ENCODE results near the gene PRR14L. TPM values are rescaled to one million over a fixed set of nuclear protein-coding genes. Genes with fewer than 3 reads are reported as not detected.
A peak's percentile ranks its signal among the peaks of the same experiment; 100 is the strongest.
"Not testable (repeated sequence)": the region's sequence is repeated elsewhere in the genome, so short reads cannot be mapped to it uniquely, and the experiment has no call there.

PRR14L gene
- total RNA-seq, 2 donors from 2014 or later, result 68.5 to 69.6 TPM

GRCh38 chr22:31694046-31694445 lies 55.9 kb downstream of the PRR14L start:
- DNase-seq; ATAC-seq; intact Hi-C loops (cut with DNase I, micrococcal nuclease): not testable (repeated sequence)

DNA sequence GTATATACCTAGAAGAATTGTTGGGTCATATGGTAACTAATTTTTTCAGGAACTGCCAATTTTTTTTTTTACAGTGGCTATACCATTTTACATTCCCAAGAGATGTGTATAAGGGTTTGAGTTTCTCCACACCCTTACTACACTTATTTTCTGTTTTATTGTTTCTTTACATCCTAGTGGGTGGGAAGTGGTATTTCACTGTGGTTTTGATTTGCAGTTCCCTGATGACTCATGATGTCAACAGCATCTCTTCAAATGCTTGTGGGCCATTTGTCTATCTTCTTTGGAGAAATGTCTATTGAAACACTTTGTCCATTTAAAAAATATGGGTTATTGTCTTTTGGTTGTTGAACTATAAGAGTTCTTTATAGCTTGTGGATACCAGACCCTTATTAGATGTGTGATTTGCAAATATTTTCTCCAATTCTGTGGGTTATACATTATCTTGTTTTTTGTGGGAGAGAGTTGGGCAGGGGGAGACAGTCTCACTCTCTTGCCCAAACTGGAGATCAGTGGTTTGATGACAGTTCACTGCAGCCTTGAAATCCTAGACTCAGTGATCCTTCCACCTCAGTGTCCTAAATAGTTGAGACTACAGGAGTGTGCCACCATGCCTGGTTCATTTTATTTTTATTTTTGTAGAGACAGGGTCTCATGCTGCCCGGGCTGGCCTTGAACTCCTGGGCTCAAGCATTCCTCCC lies 57.6 kb downstream of the PRR14L start:
- no peak for ATAC-seq
- intact Hi-C loops (cut with DNase I, micrococcal nuclease), result no loop called here
- no peak for DNase-seq

DNA sequence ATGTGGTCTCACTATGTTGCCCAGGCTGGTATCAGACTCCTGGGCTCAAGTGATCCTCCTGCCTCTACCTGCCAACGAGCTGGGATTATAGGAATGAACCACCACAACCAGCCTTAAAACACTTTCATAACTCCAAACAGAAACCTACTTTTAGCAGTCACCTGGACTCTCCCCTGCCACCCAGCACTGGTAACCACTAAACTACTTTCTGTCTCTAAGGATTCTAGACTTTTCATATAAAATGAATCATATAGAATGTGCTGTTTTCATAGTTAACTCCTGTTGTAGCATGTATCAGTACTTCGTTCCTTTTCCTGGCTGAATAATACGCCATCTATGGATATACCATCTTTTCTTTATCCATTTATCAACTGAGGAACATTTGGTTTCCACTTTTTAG lies 58.5 kb downstream of the PRR14L start:
- ATAC-seq, result no peak
- intact Hi-C loops (cut with DNase I, micrococcal nuclease), result no loop called here
- DNase-seq, result no peak

DNA sequence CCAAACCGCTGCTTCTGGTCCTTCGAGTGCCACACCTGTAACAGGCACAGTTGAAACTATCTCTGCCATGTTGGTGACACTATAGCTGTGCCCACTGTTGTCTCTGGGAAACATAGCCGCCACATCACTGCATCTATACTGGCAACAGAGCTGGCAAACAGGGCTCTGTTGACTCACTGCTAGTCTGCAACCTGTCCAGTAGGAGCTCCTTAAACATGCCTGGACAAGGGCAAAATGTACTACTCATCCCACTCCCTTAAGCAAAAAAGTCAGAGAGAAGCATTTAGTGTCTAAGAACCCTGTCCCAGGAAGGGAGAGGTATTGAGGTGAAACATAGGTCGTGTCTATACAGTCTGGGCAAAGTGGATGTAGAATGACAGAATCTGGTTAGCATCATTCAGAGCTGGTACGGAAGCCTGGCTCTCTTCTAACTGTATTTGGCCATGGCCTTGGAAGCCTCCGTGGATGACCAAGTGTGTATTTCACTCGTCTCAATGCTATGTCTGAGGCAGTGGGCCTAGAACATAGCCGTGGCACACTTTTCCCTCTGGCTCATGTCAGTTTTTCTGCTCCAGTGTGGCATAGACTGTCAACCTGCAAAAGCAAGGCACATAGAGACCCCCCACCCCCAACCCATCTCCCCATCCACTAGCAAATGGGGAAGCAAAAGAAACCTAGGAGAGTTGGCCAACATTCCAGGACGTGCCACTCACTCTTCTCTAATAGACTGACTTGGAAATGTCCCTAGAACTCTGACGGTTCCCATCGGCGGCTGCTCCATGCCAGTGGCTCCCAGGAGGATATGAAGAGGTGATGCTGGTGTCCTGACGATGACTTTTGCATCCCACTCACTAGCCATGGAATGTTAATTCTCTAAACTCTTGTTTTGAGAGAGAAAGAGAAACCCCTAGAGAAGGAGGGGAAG lies 66.5 kb downstream of the PRR14L start:
- ATAC-seq, result no peak

GRCh38 chr22:31682751-31683150 lies 67.2 kb downstream of the PRR14L start:
- intact Hi-C loops (cut with DNase I, micrococcal nuclease), result no loop called here
- DNase-seq, result no peak
- no peak for ATAC-seq

More for the DNA sequence above, 66.5 kb downstream of the PRR14L start:
- no peak for DNase-seq
- intact Hi-C loops (cut with DNase I, micrococcal nuclease), result no loop called here

- ATAC-seq (no peak), DNase-seq (no peak)
- intact Hi-C loops (cut with DNase I, micrococcal nuclease), result no loop called here
These were observed 68.3 kb downstream of the PRR14L start for GRCh38 chr22:31681349-31682345.

GRCh38 chr22:31680861-31681341 lies 69.0 kb downstream of the PRR14L start:
- peak; percentile 38 for DNase-seq
- intact Hi-C loops (cut with DNase I, micrococcal nuclease), result no loop called here
- peak; percentile 31 for ATAC-seq

DNA sequence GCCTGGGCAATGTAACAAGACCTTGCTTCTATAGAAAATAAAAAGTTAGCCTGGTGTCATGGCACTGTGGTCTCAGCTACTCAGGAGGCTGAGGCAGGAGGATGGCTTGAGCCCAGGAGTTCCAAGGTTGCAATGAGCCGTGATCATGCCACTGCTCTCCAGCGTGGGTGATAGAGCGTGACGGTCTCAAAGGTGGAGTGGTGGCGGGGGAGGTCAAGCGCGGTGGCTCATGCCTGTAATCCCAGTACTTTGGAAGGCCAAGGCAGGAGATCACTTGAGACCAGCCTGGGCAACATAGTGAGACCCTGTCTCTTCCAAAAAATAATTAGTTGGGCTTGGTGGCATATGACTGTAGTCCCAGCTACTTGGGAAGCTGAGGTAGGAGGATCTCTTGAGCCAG lies 71.2 kb downstream of the PRR14L start:
- no peak for ATAC-seq
- no peak for DNase-seq
- intact Hi-C loops (cut with DNase I, micrococcal nuclease), result no loop called here

DNA sequence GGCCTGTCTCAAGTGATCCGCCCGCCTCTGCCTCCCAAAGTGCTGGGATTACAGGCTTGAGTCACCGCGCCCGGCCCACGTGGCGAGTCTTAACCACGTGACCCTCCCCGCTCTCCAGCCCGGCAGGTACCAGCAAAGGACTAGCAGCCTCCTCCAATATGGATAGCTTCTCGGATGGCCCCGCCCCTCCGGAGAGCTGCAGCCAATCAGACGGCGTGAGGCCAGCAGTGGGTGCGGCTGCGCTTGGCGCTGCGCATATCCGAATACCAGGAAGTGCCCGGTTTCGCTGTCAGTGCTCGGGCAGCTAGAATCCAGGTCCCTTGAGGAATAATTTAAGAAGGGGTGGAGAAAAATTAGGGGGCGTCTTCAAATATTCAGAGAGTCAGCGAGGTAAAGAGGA lies 73.2 kb downstream of the PRR14L start:
- peak; percentile 100 for ATAC-seq
- intact Hi-C loops (cut with DNase I, micrococcal nuclease), result no loop called here

GRCh38 chr22:31674219-31674618 lies 75.7 kb downstream of the PRR14L start:
- DNase-seq; ATAC-seq; intact Hi-C loops (cut with DNase I, micrococcal nuclease): not testable (repeated sequence)

More for the DNA sequence above, 73.2 kb downstream of the PRR14L start:
- DNase-seq, result peak; percentile 97 to 98

- not testable (repeated sequence) for ATAC-seq
These were observed 81.1 kb downstream of the PRR14L start for GRCh38 chr22:31668849-31669248.

GRCh38 chr22:31662668-31663037 lies 87.3 kb downstream of the PRR14L start:
- intact Hi-C loops (cut with DNase I, micrococcal nuclease), result no loop called here
- ATAC-seq (no peak), DNase-seq (no peak)

More at GRCh38 chr22:31668849-31669248, 81.1 kb downstream of the PRR14L start:
- intact Hi-C loops (cut with DNase I, micrococcal nuclease); DNase-seq: not testable (repeated sequence)

DNA sequence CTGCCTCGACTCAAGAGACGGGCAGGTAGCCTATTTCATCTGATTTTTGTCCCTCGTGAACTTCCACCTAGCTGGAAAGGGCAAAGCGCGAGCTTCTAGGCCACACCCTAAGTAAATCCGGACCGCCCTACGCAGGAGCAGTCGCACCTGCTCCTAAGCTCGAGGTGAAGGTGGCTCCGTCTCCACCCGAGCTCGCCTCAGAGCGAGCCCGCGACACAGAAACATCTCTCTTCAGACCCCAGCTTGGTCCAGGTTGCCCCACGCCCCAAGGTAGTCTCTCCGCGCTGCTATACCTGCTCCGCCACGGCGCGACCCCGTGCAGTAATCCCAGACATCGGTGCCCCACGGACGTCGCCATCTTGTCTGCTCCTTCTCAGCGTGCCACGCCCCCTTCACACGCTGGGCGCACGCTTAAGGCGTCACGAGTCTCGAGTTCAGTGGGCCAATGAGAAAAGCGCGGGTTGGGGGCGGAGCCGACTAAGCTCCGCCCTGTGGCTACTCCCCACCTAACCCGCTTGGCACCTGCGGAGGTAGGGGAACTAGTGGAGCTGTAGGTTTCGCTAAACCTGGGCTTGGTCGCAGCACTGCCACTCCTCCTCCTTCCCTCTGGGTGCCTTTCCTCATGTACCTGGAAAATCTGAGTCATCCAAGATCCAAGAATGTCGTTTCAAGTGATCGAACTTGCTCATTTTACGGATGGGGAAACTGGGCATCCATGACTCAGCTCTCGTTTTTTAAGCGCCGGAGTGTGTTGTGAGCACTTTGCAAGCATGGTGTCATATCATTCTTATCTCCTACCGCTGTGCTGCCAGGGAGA lies 87.9 kb downstream of the PRR14L start, which contains the start of gene PISD:
Gene PISD (minus strand): TSS at position 365 of the 817 bp plus-strand sequence. CDS start 7 bp downstream, at position 358.
- intact Hi-C loops (cut with DNase I, micrococcal nuclease), result no loop called here
- peak; percentile 94 for ATAC-seq
- peak; percentile 96 to 98 for DNase-seq

- intact Hi-C loops (cut with DNase I, micrococcal nuclease); ATAC-seq; DNase-seq: not testable (repeated sequence)
These were observed 89.0 kb downstream of the PRR14L start for GRCh38 chr22:31660860-31661341.

DNA sequence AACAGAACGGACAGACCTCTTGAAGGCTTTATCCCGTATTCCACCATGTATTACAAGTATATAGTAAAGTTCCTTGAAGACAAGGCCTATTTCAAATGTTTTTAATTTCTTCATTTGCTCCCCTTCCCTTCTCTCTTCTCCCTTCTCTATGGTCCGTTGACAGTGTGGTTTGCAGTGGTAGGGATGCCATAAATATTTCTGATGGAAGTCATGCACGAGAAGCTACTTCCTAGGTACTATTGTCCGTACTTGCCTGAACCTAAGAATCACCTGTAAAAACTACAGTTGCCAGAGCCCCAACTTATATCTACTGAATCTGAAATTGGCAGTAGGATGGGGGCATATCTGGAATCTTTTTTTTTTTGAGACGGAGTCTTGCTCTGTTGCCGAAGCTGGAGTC lies 90.7 kb downstream of the PRR14L start:
- intact Hi-C loops (cut with DNase I, micrococcal nuclease), result no loop called here
- DNase-seq (no peak), ATAC-seq (no peak)

DNA sequence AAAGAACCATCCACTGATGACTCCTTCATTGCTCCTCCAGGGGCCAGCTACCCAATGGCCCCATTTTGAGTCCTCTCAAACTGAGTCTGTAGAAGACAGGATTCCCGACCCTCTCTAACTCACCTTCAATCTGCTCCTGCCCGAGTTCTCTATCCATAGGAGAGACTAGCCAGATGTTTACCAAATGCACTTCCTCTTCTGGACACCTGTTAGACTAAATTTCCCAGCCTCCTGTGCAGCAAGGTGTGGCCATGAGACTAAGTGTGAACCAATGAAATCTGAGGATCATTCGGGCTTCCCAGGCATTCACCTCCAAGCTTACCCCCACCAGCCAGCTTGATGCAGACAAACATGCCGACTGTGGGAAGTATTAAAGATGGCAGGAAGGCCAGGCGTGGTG lies 95.5 kb downstream of the PRR14L start:
- peak; percentile 26 for ATAC-seq
- no peak for DNase-seq
- intact Hi-C loops (cut with DNase I, micrococcal nuclease), result no loop called here

- ATAC-seq (no peak), DNase-seq (no peak)
- intact Hi-C loops (cut with DNase I, micrococcal nuclease), result no loop called here
These were observed 96.0 kb downstream of the PRR14L start for GRCh38 chr22:31653944-31654343.
